K562 (cell line): Measurements from ENCODE around the gene ZC3H13. TPM values are rescaled to one million over a fixed set of nuclear protein-coding genes. Genes with fewer than 3 reads are reported as not detected.

ENCODE experiments used
- ATAC-seq: fragments of 200-7000 bp; cut with Tn5 transposase; 3 replicates; pipeline ENCODE4 v1.9.1; 2020; ENCODE audit warnings: moderate library complexity
- BruUV-seq: library from RNA; stranded (reverse); fragments of 400-500 nt; replicated peaks from 2 replicates; lab custom pipeline; 2021; lab: Mats Ljungman, UMichigan
- CTCF ChIA-PET: fragments of 300-600 bp; formaldehyde crosslinking; extraction: SDS; loops from one replicate; lab custom pipeline; 2021; ENCODE audit warnings: low intra/inter-chr PET ratio; lab: Yijun Ruan, JAX
- POLR2A ChIA-PET: fragments of 300-600, 350-650 bp; sonication (Branson Sonifier 250); formaldehyde crosslinking; extraction: SDS; loops from one replicate; lab custom pipeline; 2021; ENCODE audit warnings: antibody characterized with exemption, inconsistent platforms; lab: Yijun Ruan, JAX
- DNase-seq, 4 experiments: peaks; one replicate each; pipeline versions ENCODE4 v3.0.0 to v3.0.0-alpha.2; 2011 to 2018; ENCODE audit warnings: low spot score in 3 of 4, mixed read lengths in 3 of 4; ENCODE audit errors: extremely low read depth in 1 of 4
- FAIRE-seq: peaks from 2 replicates; lab custom pipeline; 2011; peaks lifted over from hg19 to GRCh38; lab: Jason Lieb, UNC
- H2AFZ ChIP-seq: 2 replicates; pipeline ENCODE4 v1.6.0; 2011; ENCODE audit warnings: low read depth, low read length, control low read depth, inconsistent platforms
- H3K27ac ChIP-seq: fragments of 200-600 bp; 3 replicates; pipeline ENCODE4 v1.8.0; 2011; ENCODE audit warnings: low read depth, mild to moderate bottlenecking, control low read depth, inconsistent platforms, low read length, moderate library complexity, mixed read lengths; ENCODE audit errors: extremely low read depth
- H3K27me3 ChIP-seq, 2 experiments: fragments of 300-600 bp in 1 of 2; 2 replicates in 1 of 2; 3 replicates in 1 of 2; pipeline versions ENCODE4 v1.6.0 to v1.8.0; 2011; ENCODE audit warnings: inconsistent platforms in 2 of 2, low read length in 2 of 2, mild to moderate bottlenecking in 1 of 2, mixed read lengths in 1 of 2, moderate library complexity in 1 of 2; ENCODE audit not compliant: control insufficient read depth in 2 of 2, insufficient read depth in 2 of 2
- H3K36me3 ChIP-seq: fragments of 300-600 bp; 3 replicates; pipeline ENCODE4 v1.8.0; 2011; ENCODE audit warnings: mild to moderate bottlenecking, low read length, inconsistent platforms; ENCODE audit not compliant: control insufficient read depth, insufficient read depth
- H3K4me1 ChIP-seq, 2 experiments: fragments of 200-600 bp in 1 of 2; replicated peaks in 1 of 2; 2 replicates in 1 of 2; 3 replicates in 1 of 2; pipeline versions ENCODE4 v1.5.1 to v1.8.0; 2011; ENCODE audit warnings: inconsistent platforms in 2 of 2, low read length in 2 of 2, mild to moderate bottlenecking in 1 of 2, mixed read lengths in 1 of 2, moderate library complexity in 1 of 2; ENCODE audit not compliant: control insufficient read depth in 2 of 2, insufficient read depth in 2 of 2
- H3K4me2 ChIP-seq: 2 replicates; pipeline ENCODE4 v1.6.1; 2011; ENCODE audit warnings: low read length, control low read depth, inconsistent platforms, mixed read lengths; ENCODE audit not compliant: insufficient read depth
- H3K4me3 ChIP-seq: fragments of 200-600 bp; sonication (generic), shearing (Covaris generic); 2 replicates; pipeline ENCODE4 v1.5.1; 2016; ENCODE audit warnings: control low read depth, inconsistent platforms
- H3K79me2 ChIP-seq: fragments of 200-600 bp; 3 replicates; pipeline ENCODE4 v1.8.0; 2011; ENCODE audit warnings: low read length, inconsistent platforms; ENCODE audit not compliant: control insufficient read depth, insufficient read depth
- H3K9ac ChIP-seq, 2 experiments: 2 replicates each; pipeline versions ENCODE4 v1.6.0 to v1.6.1; 2011; ENCODE audit warnings: low read depth in 2 of 2, low read length in 2 of 2, control low read depth in 1 of 2, inconsistent platforms in 1 of 2, mild to moderate bottlenecking in 1 of 2, mixed read lengths in 1 of 2; ENCODE audit not compliant: insufficient read depth in 1 of 2
- H3K9me1 ChIP-seq: one replicate; pipeline ENCODE4 v1.6.0; 2011; ENCODE audit warnings: inconsistent platforms, mild to moderate bottlenecking, low read length, moderate library complexity; ENCODE audit not compliant: control insufficient read depth, insufficient read depth
- H3K9me3 ChIP-seq: replicated peaks from 2 replicates; pipeline ENCODE4 v1.5.1; 2011; ENCODE audit warnings: low read depth, low read length, inconsistent platforms; ENCODE audit not compliant: control insufficient read depth, insufficient read depth
- H4K20me1 ChIP-seq: replicated peaks from 2 replicates; pipeline ENCODE4 v1.6.1; 2011; ENCODE audit warnings: low read length, inconsistent platforms, mixed read lengths; ENCODE audit not compliant: control insufficient read depth, insufficient read depth
- ARID1B ChIP-seq: fragments of 450-650 bp; IDR thresholded peaks from 2 replicates; pipeline ENCODE4 v1.6.1; 2016; ENCODE audit warnings: antibody characterized with exemption, mild to moderate bottlenecking, inconsistent platforms
- CBX3 ChIP-seq, 2 experiments: IDR thresholded peaks; 1 replicate in 1 of 2; 2 replicates in 1 of 2; pipeline ENCODE4 v1.6.1; 2012; ENCODE audit warnings: inconsistent platforms in 2 of 2, low read length in 2 of 2, borderline replicate concordance in 1 of 2, control low read depth in 1 of 2
- FIP1L1 ChIP-seq: fragments of 200-400 bp; formaldehyde crosslinking; IDR thresholded peaks from 2 replicates; pipeline ENCODE4 v1.6.1; 2018; ENCODE audit warnings: mild to moderate bottlenecking, low read depth, low read length; ENCODE audit not compliant: poor library complexity, severe bottlenecking
- JUN ChIP-seq, 2 experiments: sonication (generic) in 1 of 2; formaldehyde crosslinking in 1 of 2; IDR thresholded peaks; 2 replicates each; pipeline versions ENCODE4 v1.6.1 to v1.8.0; 2012 to 2022; ENCODE audit warnings: borderline replicate concordance in 2 of 2, mild to moderate bottlenecking in 2 of 2, improper control_type of control experiment in 1 of 2, low read depth in 1 of 2, low read length in 1 of 2, missing genetic modification reagents in 1 of 2
- KDM2B ChIP-seq: fragments of 250-450 bp; sonication (Bioruptor Pico); IDR thresholded peaks from 2 replicates; pipeline ENCODE4 v1.8.0; 2021; ENCODE audit warnings: mild to moderate bottlenecking, moderate library complexity
- KDM5B ChIP-seq: fragments of 200-600 bp; sonication (generic); IDR thresholded peaks from 2 replicates; pipeline ENCODE4 v1.6.1; 2012; ENCODE audit warnings: low read depth, mild to moderate bottlenecking, moderate library complexity, low read length, control low read depth, inconsistent platforms; ENCODE audit not compliant: insufficient replicate concordance
- NFXL1 ChIP-seq: fragments of 450-650 bp; formaldehyde crosslinking; IDR thresholded peaks from 2 replicates; pipeline ENCODE4 v1.4.0; 2021; ENCODE audit warnings: mild to moderate bottlenecking
- PHB ChIP-seq: fragments of 250-450 bp; sonication (Bioruptor Pico); IDR thresholded peaks from 2 replicates; pipeline ENCODE4 v1.5.0; 2021
- RFX5 ChIP-seq: IDR thresholded peaks from 2 replicates; pipeline ENCODE4 v1.6.1; 2011; ENCODE audit warnings: low read depth, mild to moderate bottlenecking, improper control_type of control experiment, low read length
- ZNF41 ChIP-seq: fragments of 250-450 bp; sonication (Bioruptor Pico); conservative IDR thresholded peaks from 2 replicates; pipeline ENCODE4 v1.4.0; 2020; ENCODE audit warnings: mild to moderate bottlenecking
- ZNF57 ChIP-seq: fragments of 450-650 bp; formaldehyde crosslinking; IDR thresholded peaks from 2 replicates; pipeline ENCODE4 v1.4.0; 2020; ENCODE audit warnings: mild to moderate bottlenecking, moderate library complexity
- ZNF586 ChIP-seq: fragments of 450-650 bp; formaldehyde crosslinking; conservative IDR thresholded peaks from 2 replicates; pipeline ENCODE4 v1.4.0; 2020; ENCODE audit warnings: mild to moderate bottlenecking, moderate library complexity
- WGBS: fragments of 100-300 bp; shearing (Covaris generic); methylation state at CpG from one replicate; pipeline ENCODE4 v1.1.6; 2016; ENCODE audit warnings: low coverage, mixed read lengths; ENCODE audit not compliant: insufficient coverage; ENCODE audit errors: missing lambda C conversion rate; 5-methylcytosine and 5-hydroxymethylcytosine counted together
- in situ Hi-C: fragments of 300-500 bp; cut with MboI; formaldehyde crosslinking; loops from 4 replicates; pipeline ENCODE4 v1.15.0; 2018; ENCODE audit warnings: inconsistent platforms, mixed read lengths
- intact Hi-C: fragments of 100-400 bp; cut with micrococcal nuclease; formaldehyde crosslinking; loops from 2 replicates; pipeline ENCODE4 v1.14.2; 2022
- polyA plus RNA-seq, 8 experiments: library from polyadenylated mRNA; depleted of rRNA in 4 of 8; stranded (reverse) in 5 of 8; unstranded in 3 of 8; fragments of >200 nt; fragmentation: Nextera tagmentation in 2 of 8; fragmentation: Illumina TruSeq in 1 of 8; extraction: Ambion mirVana in 2 of 8; extraction: Trizol in 1 of 8; gene quantifications; 2 replicates each; pipeline versions ENCODE4 v1.2.1 to v1.2.3, GENCODE V29; 2011 to 2014; ENCODE audit warnings: inconsistent platforms in 1 of 8, missing spikeins in 1 of 8
- total RNA-seq, 7 experiments: library from RNA; depleted of rRNA in 6 of 7; stranded (reverse); fragments of >200 nt in 6 of 7; fragmentation: Illumina TruSeq in 2 of 7; extraction: Trizol in 2 of 7; gene quantifications; 2 replicates each; pipeline versions ENCODE4 v1.2.1 to v1.2.3, GENCODE V29; 2011 to 2021; ENCODE audit warnings: low replicate concordance in 1 of 7
- TF ChIP-seq, protein P1 (sequence below): fragments of 150-350 bp; conservative IDR thresholded peaks from 2 replicates; pipeline ENCODE4 v1.6.1; 2014; ENCODE audit warnings: low read length
- TF ChIP-seq, protein P2 (sequence below): fragments of 250-450 bp; sonication (Bioruptor Pico); IDR thresholded peaks from 2 replicates; pipeline ENCODE4 v1.5.0; 2021; ENCODE audit warnings: mild to moderate bottlenecking, borderline replicate concordance

ZC3H13 gene
- total and polyA plus RNA-seq, 9 of the 15 experiments (the other 6 are each of a cell fraction or from before 2014, with no cell fraction given), result 4.9 to 27.6 (median 12.1) TPM

DNA sequence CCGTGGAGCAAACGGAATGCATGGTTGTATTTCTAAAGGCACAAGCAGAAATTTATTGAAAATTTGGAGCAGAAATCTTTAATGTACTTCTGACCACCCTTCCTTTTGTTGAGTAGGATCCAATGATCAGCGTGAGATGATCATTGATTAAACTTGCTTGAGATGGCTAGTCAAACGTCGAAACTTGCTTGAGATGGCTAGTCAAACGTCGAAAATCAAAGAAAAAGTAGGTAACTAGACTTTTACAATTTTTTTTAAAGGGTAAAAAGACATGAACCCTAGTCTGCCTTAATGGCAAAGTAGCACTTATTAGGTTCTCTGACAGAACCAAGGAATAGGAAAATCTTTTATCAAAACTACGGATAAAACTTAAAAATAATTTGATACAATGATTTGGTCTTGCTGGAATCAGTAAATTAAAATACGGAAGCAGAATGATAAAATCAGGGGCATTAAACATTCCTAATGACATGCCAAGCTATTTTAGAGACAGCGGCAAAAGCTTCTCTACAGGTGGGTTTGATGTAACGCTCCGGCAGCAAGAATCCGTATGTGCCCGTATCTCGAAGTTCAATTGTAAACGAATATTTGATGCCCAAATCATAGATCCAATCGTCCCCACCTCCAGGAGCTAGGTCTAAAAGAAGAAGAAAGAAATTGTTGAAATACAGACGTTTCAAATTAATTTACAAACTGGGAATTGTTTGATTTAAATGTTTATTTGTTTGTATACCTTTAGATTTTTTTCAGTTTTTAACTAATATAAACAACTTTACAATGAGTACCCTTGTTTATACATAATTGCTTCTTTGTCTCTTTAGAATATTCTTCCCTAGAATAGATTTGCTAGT lies 841 bp upstream of the ZC3H13 start:
- peak overlapping the region; percentile 47; the same call in 2 of the 3 replicates for H3K27ac ChIP-seq
- peaks cover 45% of the 10 kb centered on the region for H3K79me2 ChIP-seq
- ChIA-PET POLR2A (interaction anchor here (1.4 kb wide), 2 partner anchors 9 to 14 kb away, joined by 5 to 6 read pairs; no protein-coding TSS in a partner anchor), CTCF (interaction anchor here (0.6 kb wide), 2 partner anchors 8 to 114 kb away, joined by 3 read pairs; no protein-coding TSS in a partner anchor)
- WGBS, result 2% methylated on average over 18 of the region's 18 CpGs
- intact Hi-C loops (loop anchor here (5.0 kb wide), 1 partner anchor 74 kb away; no protein-coding TSS in a partner anchor), in situ Hi-C loops (no loop called here)
- no peak for ATAC-seq
- peak overlapping the region; percentile 85 for H2AFZ ChIP-seq
- H3K27me3 ChIP-seq, result no peaks in the 10 kb centered on the region
- H3K4me1 ChIP-seq, result peaks cover 0 to 2% of the 10 kb centered on the region in 2 experiments; a peak in 1 of 5 replicates
- peak overlapping the region; percentile 68 for H3K4me3 ChIP-seq
- FAIRE-seq, result peak; percentile 77
- BruUV-seq, result TSS peak; percentile 77
- no peaks in the 10 kb centered on the region for H3K9me3 ChIP-seq
- H4K20me1 ChIP-seq, result no peaks in the 10 kb centered on the region
- DNase-seq, result no peak
- H3K36me3 ChIP-seq, result no peaks in the 10 kb centered on the region
- no peaks in the 10 kb centered on the region for H3K9me1 ChIP-seq
- H3K4me2 ChIP-seq, result peak overlapping the region; percentile 83
- H3K9ac ChIP-seq, result peak overlapping the region; percentile 70 to 77; a peak in 3 of 4 replicates
- TF ChIP-seq ZNF586 (CRISPR knock-in tag) (no peak), ARID1B (no peak), PHB (CRISPR knock-in tag) (no peak), ZNF57 (CRISPR knock-in tag) (no peak), CBX3 (IDR thresholded peaks at IDR 0.05; ENCODE audit: borderline replicate concordance in 1 of 2, low read length in 2 of 2) (no peak), RFX5 (no peak), KDM5B (no peak), KDM2B (no peak), JUN (IDR thresholded peaks at IDR 0.05; ENCODE audit: borderline replicate concordance, low read depth, low read length) (no peak), JUN (CRISPR knock-in tag; IDR thresholded peaks at IDR 0.05; ENCODE audit: borderline replicate concordance) (no peak), FIP1L1 (no peak), NFXL1 (CRISPR knock-in tag) (no peak), ZNF41 (CRISPR knock-in tag) (no peak)
- TF ChIP-seq, protein P1, sequence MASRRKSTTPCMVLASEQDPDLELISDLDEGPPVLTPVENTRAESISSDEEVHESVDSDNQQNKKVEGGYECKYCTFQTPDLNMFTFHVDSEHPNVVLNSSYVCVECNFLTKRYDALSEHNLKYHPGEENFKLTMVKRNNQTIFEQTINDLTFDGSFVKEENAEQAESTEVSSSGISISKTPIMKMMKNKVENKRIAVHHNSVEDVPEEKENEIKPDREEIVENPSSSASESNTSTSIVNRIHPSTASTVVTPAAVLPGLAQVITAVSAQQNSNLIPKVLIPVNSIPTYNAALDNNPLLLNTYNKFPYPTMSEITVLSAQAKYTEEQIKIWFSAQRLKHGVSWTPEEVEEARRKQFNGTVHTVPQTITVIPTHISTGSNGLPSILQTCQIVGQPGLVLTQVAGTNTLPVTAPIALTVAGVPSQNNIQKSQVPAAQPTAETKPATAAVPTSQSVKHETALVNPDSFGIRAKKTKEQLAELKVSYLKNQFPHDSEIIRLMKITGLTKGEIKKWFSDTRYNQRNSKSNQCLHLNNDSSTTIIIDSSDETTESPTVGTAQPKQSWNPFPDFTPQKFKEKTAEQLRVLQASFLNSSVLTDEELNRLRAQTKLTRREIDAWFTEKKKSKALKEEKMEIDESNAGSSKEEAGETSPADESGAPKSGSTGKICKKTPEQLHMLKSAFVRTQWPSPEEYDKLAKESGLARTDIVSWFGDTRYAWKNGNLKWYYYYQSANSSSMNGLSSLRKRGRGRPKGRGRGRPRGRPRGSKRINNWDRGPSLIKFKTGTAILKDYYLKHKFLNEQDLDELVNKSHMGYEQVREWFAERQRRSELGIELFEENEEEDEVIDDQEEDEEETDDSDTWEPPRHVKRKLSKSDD, result no peak
- TF ChIP-seq, protein P2, sequence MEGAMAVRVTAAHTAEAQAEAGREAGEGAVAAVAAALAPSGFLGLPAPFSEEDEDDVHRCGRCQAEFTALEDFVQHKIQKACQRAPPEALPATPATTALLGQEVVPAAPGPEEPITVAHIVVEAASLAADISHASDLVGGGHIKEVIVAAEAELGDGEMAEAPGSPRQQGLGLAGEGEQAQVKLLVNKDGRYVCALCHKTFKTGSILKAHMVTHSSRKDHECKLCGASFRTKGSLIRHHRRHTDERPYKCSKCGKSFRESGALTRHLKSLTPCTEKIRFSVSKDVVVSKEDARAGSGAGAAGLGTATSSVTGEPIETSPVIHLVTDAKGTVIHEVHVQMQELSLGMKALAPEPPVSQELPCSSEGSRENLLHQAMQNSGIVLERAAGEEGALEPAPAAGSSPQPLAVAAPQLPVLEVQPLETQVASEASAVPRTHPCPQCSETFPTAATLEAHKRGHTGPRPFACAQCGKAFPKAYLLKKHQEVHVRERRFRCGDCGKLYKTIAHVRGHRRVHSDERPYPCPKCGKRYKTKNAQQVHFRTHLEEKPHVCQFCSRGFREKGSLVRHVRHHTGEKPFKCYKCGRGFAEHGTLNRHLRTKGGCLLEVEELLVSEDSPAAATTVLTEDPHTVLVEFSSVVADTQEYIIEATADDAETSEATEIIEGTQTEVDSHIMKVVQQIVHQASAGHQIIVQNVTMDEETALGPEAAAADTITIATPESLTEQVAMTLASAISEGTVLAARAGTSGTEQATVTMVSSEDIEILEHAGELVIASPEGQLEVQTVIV (CRISPR knock-in tag), result no peak
- TF ChIP-seq, all 486 proteins: peak for 0
